Type B pancreatic cell (in vitro differentiated cells): ENCODE measurements around the gene H6PD. TPM values are rescaled to one million over a fixed set of nuclear protein-coding genes. Genes with fewer than 3 reads are reported as not detected.

Experiments
- DNase-seq: peaks from one replicate; pipeline ENCODE4 v3.0.0; 2021; ENCODE audit warnings: mixed read lengths; ENCODE audit not compliant: unreplicated experiment; ENCODE audit errors: extremely low spot score
- H3K27ac Mint-ChIP-seq: 2 replicates; pipeline ENCODE4 v1.8.0; 2021; ENCODE audit warnings: mild to moderate bottlenecking, mixed read lengths
- H3K27me3 Mint-ChIP-seq: 2 replicates; pipeline ENCODE4 v1.8.0; 2021; ENCODE audit warnings: mixed read lengths
- H3K36me3 Mint-ChIP-seq: 2 replicates; pipeline ENCODE4 v1.8.0; 2021; ENCODE audit warnings: mixed read lengths
- H3K4me1 Mint-ChIP-seq: one replicate; pipeline ENCODE4 v1.8.0; 2021; ENCODE audit warnings: mixed read lengths; ENCODE audit not compliant: unreplicated experiment
- H3K4me3 Mint-ChIP-seq: 2 replicates; pipeline ENCODE4 v1.8.0; 2021; ENCODE audit warnings: mild to moderate bottlenecking, mixed read lengths
- H3K9me3 Mint-ChIP-seq: 2 replicates; pipeline ENCODE4 v1.8.0; 2021; ENCODE audit warnings: mixed read lengths
- total RNA-seq: library from RNA; stranded (reverse); gene quantifications from 2 replicates; pipeline ENCODE4 v1.2.1, GENCODE V29; 2021; ENCODE audit warnings: low replicate concordance
- TF ChIP-seq, protein P1 (sequence below): fragments of 200-600 bp; sonication (generic); conservative IDR thresholded peaks from 2 replicates; pipeline ENCODE4 v1.5.0; 2021; ENCODE audit warnings: antibody characterized with exemption, mild to moderate bottlenecking

The H6PD gene
- total RNA-seq, 1 donor from 2014 or later: 26.1 TPM

DNA sequence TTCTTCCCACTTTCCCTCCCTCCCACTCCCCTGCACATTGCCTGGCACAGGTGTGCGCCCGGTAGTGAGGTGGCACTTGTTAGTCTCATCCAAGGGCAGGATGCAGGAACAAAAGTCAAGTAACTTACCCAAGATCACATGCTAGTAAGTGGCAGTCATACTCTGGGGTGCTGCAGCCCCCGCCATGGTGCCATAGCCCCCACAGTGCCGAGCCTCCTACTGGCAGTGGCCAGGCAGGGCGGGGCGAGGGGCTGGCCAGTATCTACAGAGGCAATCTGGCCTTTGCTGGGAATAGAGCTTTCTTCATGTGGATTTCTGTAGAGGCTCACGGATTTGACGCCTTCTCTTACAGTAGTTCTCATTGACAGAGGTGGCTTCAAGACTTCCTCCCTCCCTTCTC, 26.9 kb downstream of the H6PD start:
- peaks cover 7% of the 10 kb centered on the region for H3K27me3 Mint-ChIP-seq
- TF ChIP-seq, protein P1, sequence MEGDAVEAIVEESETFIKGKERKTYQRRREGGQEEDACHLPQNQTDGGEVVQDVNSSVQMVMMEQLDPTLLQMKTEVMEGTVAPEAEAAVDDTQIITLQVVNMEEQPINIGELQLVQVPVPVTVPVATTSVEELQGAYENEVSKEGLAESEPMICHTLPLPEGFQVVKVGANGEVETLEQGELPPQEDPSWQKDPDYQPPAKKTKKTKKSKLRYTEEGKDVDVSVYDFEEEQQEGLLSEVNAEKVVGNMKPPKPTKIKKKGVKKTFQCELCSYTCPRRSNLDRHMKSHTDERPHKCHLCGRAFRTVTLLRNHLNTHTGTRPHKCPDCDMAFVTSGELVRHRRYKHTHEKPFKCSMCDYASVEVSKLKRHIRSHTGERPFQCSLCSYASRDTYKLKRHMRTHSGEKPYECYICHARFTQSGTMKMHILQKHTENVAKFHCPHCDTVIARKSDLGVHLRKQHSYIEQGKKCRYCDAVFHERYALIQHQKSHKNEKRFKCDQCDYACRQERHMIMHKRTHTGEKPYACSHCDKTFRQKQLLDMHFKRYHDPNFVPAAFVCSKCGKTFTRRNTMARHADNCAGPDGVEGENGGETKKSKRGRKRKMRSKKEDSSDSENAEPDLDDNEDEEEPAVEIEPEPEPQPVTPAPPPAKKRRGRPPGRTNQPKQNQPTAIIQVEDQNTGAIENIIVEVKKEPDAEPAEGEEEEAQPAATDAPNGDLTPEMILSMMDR: peak; percentile 16
- H3K27ac Mint-ChIP-seq: no peak overlapping the region
- peaks cover 8% of the 10 kb centered on the region for H3K4me1 Mint-ChIP-seq
- H3K36me3 Mint-ChIP-seq: peaks cover 26% of the 10 kb centered on the region
- no peak for DNase-seq
- peaks cover 5% of the 10 kb centered on the region for H3K9me3 Mint-ChIP-seq
- H3K4me3 Mint-ChIP-seq: no peak overlapping the region

DNA sequence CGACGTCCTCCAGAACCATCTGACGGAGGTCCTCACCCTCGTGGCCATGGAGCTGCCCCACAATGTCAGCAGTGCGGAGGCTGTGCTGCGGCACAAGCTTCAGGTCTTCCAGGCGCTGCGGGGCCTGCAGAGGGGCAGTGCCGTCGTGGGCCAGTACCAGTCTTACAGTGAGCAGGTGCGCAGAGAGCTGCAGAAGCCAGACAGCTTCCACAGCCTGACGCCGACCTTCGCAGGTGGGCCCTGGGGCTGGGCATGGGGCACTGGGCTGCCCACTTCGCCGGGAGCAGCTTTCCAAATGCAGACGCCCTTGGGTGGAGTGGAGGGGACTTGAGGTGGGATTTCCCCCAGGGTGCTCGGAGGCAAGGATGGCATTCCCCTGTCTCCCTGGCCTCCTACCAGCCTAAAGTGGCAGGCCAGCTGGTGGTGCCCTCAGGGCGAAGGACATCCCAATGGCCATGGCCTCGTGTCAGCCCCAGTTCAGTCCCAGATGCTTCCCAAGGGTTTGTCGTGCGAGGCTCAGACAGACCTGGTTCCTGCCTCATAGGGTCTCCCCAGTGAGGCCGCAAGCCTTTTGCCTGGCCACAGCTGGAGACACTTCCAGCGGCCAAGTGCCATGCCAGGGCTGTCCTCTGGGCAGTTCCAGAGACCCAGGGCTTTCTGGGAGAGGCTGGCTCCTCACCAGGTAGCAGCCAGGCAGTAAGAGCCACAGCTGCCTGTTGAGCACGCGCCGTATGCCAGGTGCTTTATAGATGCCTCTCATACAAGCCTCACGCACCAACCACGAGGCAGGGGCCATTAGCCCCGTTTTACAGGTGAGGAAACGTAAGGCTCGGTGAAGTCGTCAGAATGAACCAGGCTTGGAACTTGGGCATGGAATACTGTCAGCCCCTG, 27.8 kb downstream of the H6PD start:
- peaks cover 6% of the 10 kb centered on the region for H3K4me1 Mint-ChIP-seq
- DNase-seq: no peak
- H3K4me3 Mint-ChIP-seq: no peak overlapping the region
- TF ChIP-seq, protein P1: no peak
- peaks cover 26% of the 10 kb centered on the region for H3K36me3 Mint-ChIP-seq
- no peak overlapping the region for H3K27ac Mint-ChIP-seq
- H3K27me3 Mint-ChIP-seq: peaks cover 7% of the 10 kb centered on the region
- H3K9me3 Mint-ChIP-seq: peaks cover 5% of the 10 kb centered on the region

DNA sequence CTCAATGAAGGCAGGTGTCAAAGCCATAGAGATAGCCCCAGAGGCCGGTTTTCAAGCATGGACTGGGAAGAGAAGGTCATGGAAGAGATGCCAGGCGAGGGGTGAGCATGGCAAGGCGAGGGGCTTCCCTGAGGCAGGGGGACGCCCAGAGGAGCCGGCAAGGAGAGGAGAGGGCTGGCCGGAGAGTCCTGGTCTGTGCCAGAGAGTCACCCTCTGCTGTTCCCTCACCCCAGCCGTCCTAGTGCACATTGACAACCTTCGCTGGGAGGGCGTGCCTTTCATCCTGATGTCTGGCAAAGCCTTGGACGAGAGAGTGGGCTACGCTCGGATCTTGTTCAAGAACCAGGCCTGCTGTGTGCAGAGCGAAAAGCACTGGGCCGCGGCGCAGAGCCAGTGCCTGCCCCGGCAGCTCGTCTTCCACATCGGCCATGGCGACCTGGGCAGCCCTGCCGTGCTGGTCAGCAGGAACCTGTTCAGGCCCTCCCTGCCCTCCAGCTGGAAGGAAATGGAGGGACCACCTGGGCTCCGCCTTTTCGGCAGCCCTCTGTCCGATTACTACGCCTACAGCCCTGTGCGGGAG, 28.8 kb downstream of the H6PD start:
- Mint-ChIP-seq H3K9me3 (peaks cover 5% of the 10 kb centered on the region), H3K27ac (no peak overlapping the region), H3K36me3 (peaks cover 21% of the 10 kb centered on the region), H3K27me3 (peaks cover 7% of the 10 kb centered on the region), H3K4me1 (peaks cover 9% of the 10 kb centered on the region), H3K4me3 (no peak overlapping the region)
- no peak for DNase-seq
- TF ChIP-seq, protein P1: no peak

DNA sequence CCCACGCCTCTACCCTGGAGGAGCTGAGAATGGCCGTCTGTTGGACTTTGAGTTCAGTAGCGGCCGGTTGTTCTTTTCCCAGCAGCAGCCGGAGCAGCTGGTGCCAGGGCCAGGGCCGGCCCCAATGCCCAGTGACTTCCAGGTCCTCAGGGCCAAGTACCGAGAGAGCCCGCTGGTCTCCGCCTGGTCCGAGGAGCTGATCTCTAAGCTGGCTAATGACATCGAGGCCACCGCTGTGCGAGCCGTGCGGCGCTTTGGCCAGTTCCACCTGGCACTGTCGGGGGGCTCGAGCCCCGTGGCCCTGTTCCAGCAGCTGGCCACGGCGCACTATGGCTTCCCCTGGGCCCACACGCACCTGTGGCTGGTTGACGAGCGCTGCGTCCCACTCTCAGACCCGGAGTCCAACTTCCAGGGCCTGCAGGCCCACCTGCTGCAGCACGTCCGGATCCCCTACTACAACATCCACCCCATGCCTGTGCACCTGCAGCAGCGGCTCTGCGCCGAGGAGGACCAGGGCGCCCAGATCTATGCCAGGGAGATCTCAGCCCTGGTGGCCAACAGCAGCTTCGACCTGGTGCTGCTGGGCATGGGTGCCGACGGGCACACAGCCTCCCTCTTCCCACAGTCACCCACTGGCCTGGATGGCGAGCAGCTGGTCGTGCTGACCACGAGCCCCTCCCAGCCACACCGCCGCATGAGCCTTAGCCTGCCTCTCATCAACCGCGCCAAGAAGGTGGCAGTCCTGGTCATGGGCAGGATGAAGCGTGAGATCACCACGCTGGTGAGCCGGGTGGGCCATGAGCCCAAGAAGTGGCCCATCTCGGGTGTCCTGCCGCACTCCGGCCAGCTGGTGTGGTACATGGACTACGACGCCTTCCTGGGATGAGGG, 29.7 kb downstream of the H6PD start:
- H3K4me1 Mint-ChIP-seq: peaks cover 9% of the 10 kb centered on the region
- H3K4me3 Mint-ChIP-seq: no peak overlapping the region
- peaks cover 16% of the 10 kb centered on the region for H3K36me3 Mint-ChIP-seq
- no peak overlapping the region for H3K27ac Mint-ChIP-seq
- DNase-seq: no peak
- H3K27me3 Mint-ChIP-seq: peaks cover 7% of the 10 kb centered on the region
- H3K9me3 Mint-ChIP-seq: peaks cover 5% of the 10 kb centered on the region
- TF ChIP-seq, protein P1: no peak

DNA sequence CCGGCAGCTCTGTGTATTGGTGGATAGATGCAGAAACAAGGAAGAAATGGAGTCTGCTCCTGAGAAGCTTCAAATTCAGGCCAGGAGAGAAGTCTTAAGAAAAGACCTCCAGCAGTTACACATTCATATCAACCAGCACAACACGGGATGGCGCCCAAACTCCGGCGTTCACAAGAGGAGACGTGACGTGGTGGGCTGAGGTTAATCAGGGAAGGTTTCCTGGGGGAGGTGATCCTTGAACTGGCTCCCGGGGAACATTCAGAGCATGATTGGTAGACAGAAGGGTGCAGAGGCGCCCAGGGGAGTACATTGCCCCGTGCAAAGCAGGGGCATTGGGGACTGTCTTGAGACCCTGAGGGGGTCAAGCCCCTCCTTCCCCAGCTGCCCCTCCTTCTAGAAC, 30.5 kb downstream of the H6PD start:
- no peak overlapping the region for H3K4me3 Mint-ChIP-seq
- no peak for DNase-seq
- no peak overlapping the region for H3K27ac Mint-ChIP-seq
- H3K36me3 Mint-ChIP-seq: peaks cover 10% of the 10 kb centered on the region
- TF ChIP-seq, protein P1: no peak
- H3K27me3 Mint-ChIP-seq: peaks cover 11% of the 10 kb centered on the region
- H3K4me1 Mint-ChIP-seq: peaks cover 9% of the 10 kb centered on the region
- peaks cover under 1% of the 10 kb centered on the region for H3K9me3 Mint-ChIP-seq
